Activated T-cell treated with anti-CD3 and anti-CD28 coated beads, Interleukin-2, amount 50 U/mL, for 24 hours (primary cell): Measurements from ENCODE around the gene SNTA1.

ENCODE experiments used
- DNase-seq: peaks from one replicate; pipeline ENCODE4 v3.0.0-alpha.2; 2020
- H3K27ac Mint-ChIP-seq: 2 replicates; pipeline ENCODE4 v1.8.0; 2020; ENCODE audit warnings: mild to moderate bottlenecking, mixed read lengths
- H3K27me3 Mint-ChIP-seq: 2 replicates; pipeline ENCODE4 v1.8.0; 2020; ENCODE audit warnings: mixed read lengths
- H3K36me3 Mint-ChIP-seq: 2 replicates; pipeline ENCODE4 v1.8.0; 2020; ENCODE audit warnings: low read depth, mixed read lengths
- H3K4me1 Mint-ChIP-seq: 2 replicates; pipeline ENCODE4 v1.8.0; 2020; ENCODE audit warnings: low read depth, mixed read lengths
- H3K4me3 Mint-ChIP-seq: 2 replicates; pipeline ENCODE4 v1.8.0; 2020; ENCODE audit warnings: mild to moderate bottlenecking, moderate library complexity, mixed read lengths
- H3K9me3 Mint-ChIP-seq: 2 replicates; pipeline ENCODE4 v1.8.0; 2020; ENCODE audit warnings: mixed read lengths

Gene SNTA1

DNA sequence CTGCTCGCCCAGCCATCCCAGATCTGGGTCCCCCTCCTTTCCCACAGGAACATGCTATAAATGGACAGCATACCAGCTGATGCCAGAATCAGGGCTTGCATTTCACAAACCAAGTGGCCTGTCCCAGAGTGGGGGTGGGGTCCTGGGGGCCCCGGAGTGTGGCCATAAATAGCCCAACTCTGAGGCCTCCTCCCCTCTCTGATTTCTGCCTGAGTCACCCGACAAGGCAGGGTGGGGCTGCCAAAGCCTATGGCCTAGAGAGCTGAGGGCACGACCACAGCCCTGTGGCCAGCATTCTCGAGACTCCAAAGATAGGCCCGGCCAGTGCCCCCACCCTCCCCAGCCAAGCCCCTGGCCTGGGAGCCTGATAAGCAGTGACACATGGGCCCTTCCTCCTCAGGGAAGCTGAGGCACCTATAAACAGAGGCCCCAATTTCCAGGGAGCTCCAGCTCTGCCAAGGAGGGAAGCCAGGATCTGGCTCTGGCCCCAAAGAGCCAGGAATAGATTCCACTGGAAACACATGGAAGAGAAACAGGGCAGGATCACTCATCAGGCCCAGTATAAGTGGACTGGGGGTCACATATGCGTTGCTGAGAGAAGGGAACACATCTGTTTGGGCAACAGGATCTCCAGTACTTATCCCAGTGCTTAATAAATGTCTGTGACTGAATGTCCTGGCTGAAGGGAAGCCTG is 20.3 kb downstream of the SNTA1 start:
- H3K27me3 Mint-ChIP-seq, result no peaks in the 10 kb centered on the region
- H3K4me1 Mint-ChIP-seq, result no peaks in the 10 kb centered on the region
- H3K27ac Mint-ChIP-seq, result no peak overlapping the region
- H3K9me3 Mint-ChIP-seq, result no peaks in the 10 kb centered on the region
- H3K36me3 Mint-ChIP-seq, result no peaks in the 10 kb centered on the region
- no peak for DNase-seq
- no peak overlapping the region for H3K4me3 Mint-ChIP-seq

DNA sequence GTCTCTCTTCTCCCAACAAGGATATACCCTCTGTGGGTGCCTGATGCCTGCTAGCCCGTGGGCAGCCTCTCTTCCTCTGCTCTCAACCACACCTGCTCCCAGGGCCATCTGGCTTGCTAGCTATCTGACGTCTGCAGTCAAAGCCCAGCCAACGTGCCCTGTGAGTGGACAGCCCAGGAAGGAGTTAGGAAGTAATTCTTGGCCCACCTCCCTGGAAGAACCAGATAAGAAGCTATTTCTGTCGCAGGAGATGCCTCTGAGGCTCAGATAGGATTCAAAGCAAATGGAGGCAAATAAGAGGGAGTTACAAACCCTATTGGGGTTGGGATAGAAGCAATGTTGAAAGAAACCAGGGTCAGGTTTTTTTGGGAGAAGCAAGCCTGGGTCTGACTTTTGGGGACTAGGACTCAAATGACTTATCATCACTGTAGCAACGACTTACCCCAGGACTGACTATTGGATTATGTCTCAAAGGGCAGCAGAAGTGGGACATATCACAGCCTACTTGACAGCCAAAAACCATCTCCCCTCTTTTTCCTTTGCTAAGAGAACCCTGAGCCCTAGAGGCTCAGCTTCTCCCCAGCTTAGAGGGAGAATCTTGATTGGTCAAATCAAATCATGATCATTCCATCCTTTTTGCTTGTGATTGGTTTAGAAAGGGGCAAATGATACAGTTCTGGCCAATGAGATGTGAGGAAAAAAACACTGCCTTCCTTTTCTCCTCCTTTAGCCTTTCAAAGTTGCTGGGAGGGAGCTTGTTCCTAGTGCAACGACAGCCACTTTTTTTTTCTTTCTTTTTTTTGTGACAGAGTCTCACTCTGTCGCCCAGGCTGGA is 24.2 kb downstream of the SNTA1 start:
- DNase-seq, result no peak
- Mint-ChIP-seq H3K27me3 (no peaks in the 10 kb centered on the region), H3K9me3 (no peaks in the 10 kb centered on the region), H3K4me1 (no peaks in the 10 kb centered on the region), H3K36me3 (no peaks in the 10 kb centered on the region), H3K27ac (no peak overlapping the region), H3K4me3 (no peak overlapping the region)

DNA sequence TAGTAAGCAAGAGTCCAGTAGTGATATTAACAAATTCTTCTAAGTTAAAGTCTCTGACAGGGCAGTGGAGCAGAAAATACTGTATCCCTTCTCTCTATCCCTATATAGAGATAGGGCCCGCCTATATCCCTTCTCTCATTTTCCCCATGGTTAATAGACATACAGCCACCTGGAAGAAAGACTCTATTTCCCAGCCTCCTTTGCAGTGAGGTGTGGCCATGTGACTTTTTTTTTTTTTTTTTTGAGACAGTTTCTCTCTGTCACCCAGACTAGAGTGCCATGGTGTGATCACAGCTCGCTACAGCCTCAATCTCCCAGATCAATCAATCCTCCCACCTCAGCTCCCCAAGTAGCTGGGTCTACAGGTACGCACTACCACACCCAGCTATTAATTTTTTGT is 25.5 kb downstream of the SNTA1 start:
- no peak for DNase-seq
- Mint-ChIP-seq H3K4me3 (no peak overlapping the region), H3K36me3 (no peaks in the 10 kb centered on the region), H3K27ac (no peak overlapping the region), H3K4me1 (no peaks in the 10 kb centered on the region), H3K9me3 (no peaks in the 10 kb centered on the region), H3K27me3 (no peaks in the 10 kb centered on the region)

DNA sequence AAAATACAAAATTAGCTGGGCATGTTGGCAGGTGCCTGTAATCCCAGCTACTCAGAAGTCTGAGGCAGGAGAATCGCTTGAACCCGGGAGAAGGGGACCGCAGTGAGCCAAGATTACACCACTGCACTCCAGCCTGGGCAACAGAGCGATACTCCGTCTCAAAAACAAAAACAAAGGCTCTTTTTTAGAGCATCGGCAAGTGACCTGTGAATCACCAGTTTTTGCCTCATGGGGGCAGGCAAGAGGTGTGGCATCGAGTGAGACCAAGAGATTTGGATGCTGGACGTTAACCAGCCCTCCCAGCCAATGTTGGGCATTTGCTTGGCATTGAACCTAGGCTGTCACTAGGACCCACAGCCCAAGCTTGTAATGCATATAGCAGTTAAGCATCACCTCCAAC is 27.6 kb downstream of the SNTA1 start:
- DNase-seq, result no peak
- Mint-ChIP-seq H3K9me3 (no peaks in the 10 kb centered on the region), H3K36me3 (peaks cover 13% of the 10 kb centered on the region), H3K27ac (no peak overlapping the region), H3K4me1 (no peaks in the 10 kb centered on the region), H3K27me3 (no peaks in the 10 kb centered on the region), H3K4me3 (no peak overlapping the region)

DNA sequence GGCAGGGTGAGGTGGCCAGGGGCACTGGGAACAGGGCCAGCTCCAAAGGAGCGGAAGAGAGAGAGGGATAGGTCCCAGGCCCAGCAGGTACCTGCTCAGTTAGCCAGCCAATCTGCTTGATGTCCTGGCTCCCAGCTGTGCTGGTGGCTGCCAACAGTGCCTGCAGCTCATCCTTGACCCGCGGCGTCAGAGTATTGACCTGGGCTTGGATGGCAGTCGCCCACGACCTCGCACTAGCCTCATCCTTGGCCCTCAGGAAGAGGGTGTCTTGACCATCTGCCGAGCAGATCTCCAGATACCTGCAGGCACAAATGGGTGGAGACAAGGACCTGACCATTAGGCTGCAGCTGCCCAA is 31.1 kb downstream of the SNTA1 start:
- H3K9me3 Mint-ChIP-seq, result no peaks in the 10 kb centered on the region
- no peak for DNase-seq
- H3K27me3 Mint-ChIP-seq, result no peaks in the 10 kb centered on the region
- no peak overlapping the region for H3K4me3 Mint-ChIP-seq
- H3K36me3 Mint-ChIP-seq, result peaks cover 29% of the 10 kb centered on the region
- H3K4me1 Mint-ChIP-seq, result peaks cover 2% of the 10 kb centered on the region
- H3K27ac Mint-ChIP-seq, result no peak overlapping the region

DNA sequence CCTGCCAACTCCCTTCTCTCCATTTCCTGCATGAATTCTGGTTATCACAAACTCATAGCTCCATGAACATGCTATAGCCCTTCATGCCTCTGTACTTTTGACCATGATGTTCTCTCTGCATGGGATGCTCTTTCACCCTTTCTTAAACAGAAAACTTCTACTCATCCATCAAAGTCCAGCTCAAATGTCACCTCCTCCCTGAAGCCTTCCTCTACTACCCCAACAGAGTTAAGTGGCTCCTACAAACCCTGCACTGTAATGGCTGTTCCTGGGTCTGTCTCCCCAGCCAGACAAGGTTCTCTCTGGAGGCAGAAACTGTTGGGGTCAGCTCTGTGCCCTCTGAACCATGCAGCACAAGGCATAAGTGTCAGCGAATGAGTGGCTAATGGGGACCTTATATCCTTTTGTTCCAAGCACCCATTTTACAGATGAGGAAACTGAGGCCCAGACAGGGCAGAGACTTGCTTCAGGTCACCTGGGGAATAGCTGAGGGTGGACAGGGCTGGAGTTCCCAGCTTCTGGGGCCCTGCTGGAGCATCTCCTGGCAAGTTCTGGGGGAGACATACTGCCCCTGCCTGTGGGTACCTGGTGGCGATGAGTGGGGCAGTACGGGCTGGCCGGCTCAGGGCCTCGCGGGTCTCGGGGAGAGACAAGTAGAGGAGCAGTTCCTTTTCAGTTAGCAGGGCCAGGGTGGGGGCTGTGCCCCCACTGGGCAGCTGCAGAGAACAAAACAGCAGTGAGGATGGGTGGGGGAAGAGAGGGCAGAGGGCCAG is 31.7 kb downstream of the SNTA1 start:
- Mint-ChIP-seq H3K27ac (no peak overlapping the region), H3K4me1 (peaks cover 7% of the 10 kb centered on the region), H3K9me3 (no peaks in the 10 kb centered on the region), H3K4me3 (no peak overlapping the region), H3K36me3 (peaks cover 35% of the 10 kb centered on the region), H3K27me3 (no peaks in the 10 kb centered on the region)
- no peak for DNase-seq

DNA sequence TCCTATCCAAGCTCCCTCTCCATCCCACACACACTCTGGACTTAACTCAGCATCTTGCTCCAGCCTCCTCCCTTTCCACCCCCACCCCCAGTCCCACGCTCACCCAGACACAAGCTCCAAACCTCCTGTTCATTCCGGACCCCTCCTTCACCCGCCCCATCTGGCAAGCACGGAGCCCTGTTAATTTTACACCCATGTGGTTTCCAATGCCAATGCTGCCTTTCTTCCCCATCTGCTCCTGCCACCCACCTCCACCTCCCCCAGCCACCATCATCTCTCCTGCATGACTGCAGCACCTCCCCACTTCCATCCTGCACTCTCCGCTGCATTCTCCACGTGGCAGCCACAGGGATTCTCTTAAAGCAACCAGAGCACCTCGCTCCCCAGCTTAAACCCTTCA is 32.3 kb downstream of the SNTA1 start:
- no peaks in the 10 kb centered on the region for H3K27me3 Mint-ChIP-seq
- no peak overlapping the region for H3K27ac Mint-ChIP-seq

DNA sequence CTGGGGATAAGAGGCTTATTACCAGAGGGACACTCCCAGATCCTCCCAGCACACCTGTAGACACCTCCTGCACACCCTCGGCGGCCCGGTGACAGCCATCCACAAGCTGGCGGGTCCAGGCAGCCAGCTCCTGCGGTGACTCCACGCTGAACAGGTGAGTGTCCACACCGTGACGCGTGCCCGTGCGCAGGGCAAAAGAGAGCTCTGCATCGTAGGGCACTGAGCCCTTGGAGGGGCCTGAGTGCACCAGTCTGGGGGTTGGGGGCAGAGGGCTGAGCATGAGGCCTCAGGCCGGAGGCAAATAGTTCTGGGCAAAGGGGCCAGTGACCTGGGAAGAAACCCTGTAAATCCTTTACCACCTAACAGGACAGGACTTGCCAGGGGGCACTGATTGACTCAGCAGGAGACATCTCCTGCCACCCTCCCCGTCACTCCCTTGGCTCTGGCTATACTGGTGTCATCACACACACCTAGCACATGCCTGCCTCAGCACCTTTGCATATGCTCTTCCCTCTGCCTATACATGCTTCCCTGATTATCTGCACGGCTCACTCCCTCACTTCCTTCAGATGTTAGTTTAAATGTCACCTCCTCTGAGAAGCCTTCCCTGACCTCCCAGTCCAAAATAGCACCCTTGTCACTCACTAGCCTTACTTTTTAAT is 33.4 kb downstream of the SNTA1 start:
- Mint-ChIP-seq H3K36me3 (peaks cover 40% of the 10 kb centered on the region), H3K9me3 (no peaks in the 10 kb centered on the region), H3K27ac (peak overlapping the region; percentile 12), H3K27me3 (no peaks in the 10 kb centered on the region), H3K4me1 (peaks cover 7% of the 10 kb centered on the region), H3K4me3 (no peak overlapping the region)
- no peak for DNase-seq

More for the DNA sequence above, 32.3 kb downstream of the SNTA1 start:
- no peak for DNase-seq
- Mint-ChIP-seq H3K36me3 (peaks cover 35% of the 10 kb centered on the region), H3K4me3 (no peak overlapping the region), H3K9me3 (no peaks in the 10 kb centered on the region), H3K4me1 (peaks cover 7% of the 10 kb centered on the region)

DNA sequence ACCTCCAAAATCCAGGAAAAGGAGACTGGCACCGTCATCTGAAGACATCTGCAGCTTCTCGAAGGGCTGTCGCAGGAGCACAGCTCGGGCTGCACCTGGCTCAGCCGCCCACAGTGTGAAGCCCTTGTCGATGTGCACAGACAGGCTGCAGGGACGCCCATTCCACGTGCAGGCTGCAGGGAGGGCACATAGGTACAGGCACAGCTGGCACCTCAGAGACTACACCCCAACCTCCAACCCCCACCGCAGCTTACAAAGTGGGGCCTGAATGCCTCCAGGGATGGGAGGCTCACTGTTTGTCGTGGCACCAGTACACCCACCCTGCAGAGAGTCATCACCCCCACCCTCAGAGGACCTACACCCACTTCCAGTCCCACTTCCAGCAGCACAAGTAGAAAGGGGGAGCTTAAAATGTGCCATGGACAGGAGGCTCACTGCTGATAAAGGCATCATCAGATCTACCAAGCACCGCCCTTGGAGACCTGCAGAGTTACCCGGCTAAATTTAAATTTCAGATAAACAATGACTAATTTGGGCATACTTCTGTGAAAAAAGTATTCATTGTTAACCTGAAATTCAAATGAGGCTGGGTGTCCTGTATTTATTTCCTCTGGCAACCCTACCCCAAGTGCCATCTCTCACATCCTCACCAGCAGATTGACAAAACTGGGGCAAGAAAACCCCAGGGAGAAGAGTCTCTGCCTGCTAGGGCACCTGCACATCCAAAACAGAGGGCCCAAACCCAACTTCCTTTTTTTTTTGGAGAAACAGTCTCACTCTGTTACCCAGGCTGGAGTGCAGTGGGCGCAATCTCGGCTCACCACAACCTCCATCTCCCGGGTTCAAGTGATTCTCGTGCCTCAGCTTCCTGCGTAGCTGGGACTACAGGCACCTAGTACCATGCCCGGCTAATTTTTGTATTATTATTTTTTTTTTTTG is 34.6 kb downstream of the SNTA1 start:
- H3K4me3 Mint-ChIP-seq, result no peak overlapping the region
- H3K27me3 Mint-ChIP-seq, result no peaks in the 10 kb centered on the region
- H3K9me3 Mint-ChIP-seq, result no peaks in the 10 kb centered on the region
- peaks cover 47% of the 10 kb centered on the region for H3K36me3 Mint-ChIP-seq
- no peak overlapping the region for H3K27ac Mint-ChIP-seq
- DNase-seq, result no peak
- H3K4me1 Mint-ChIP-seq, result peaks cover 9% of the 10 kb centered on the region

DNA sequence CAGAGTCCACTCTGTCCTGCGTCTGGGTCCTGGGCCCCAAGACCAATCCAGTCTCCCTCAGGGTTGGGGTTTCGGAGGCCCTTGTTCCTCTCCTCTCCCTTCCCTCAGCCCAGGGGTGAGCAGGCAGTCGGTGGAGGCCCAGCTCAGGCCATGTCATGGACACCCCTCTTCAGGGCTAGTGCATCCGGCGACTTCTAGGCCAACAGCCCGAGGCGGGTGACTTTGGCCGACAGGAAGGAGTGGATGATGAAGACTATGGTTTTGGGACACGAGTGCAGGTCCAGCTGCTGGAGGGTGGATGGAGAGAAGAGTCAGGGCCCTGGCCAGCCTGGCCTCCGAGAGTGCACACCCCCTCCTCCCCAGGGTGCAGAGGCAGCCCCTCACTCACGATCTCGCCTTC is 35.2 kb downstream of the SNTA1 start:
- Mint-ChIP-seq H3K27ac (no peak overlapping the region), H3K4me3 (no peak overlapping the region), H3K36me3 (peaks cover 47% of the 10 kb centered on the region), H3K9me3 (no peaks in the 10 kb centered on the region), H3K27me3 (no peaks in the 10 kb centered on the region), H3K4me1 (peaks cover 13% of the 10 kb centered on the region)
- DNase-seq, result no peak

DNA sequence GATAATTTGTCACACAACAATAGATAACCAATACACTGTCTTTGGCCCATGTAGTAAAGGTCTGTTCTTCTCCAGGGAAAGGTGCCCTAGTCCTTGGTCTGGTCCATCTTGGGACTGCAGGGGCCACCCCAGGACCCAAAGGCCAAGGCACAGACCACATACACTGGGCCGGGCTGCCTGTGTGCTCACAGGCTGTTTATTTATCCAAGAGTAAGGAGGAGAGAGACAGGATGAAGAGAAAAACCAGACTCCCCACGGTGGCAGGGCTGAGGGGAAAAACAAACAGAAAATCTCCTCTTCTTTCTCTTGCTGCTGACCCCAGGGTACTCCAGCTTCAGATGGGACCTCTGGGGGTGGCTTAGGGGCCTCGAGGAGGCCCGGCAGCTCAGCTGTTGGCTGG is 35.8 kb downstream of the SNTA1 start:
- DNase-seq, result no peak
- no peak overlapping the region for H3K27ac Mint-ChIP-seq
- peaks cover 14% of the 10 kb centered on the region for H3K4me1 Mint-ChIP-seq
- H3K27me3 Mint-ChIP-seq, result no peaks in the 10 kb centered on the region
- H3K4me3 Mint-ChIP-seq, result no peak overlapping the region
- peaks cover 47% of the 10 kb centered on the region for H3K36me3 Mint-ChIP-seq
- no peaks in the 10 kb centered on the region for H3K9me3 Mint-ChIP-seq

DNA sequence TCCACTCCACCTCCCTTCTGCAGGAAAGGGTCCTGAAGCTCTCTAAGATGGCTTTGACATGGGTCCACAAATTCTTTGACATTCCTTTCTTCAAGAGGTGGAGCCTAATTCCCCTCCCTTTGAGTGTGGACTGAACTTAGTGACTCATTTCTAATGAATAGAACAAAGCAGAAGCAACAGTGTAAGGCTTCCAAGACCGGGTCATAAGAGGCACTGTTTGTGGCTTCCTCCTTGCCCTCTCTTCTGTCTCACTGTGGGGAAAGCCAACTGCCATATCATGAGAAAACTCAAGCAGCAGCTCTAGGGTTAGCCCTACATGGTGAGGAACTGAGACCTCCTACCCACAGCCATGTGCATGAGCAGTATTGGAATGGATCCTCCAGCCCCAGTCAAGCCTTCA is 36.3 kb downstream of the SNTA1 start:
- Mint-ChIP-seq H3K27ac (peak overlapping the region; percentile 19), H3K4me3 (no peak overlapping the region), H3K27me3 (no peaks in the 10 kb centered on the region), H3K4me1 (peaks cover 18% of the 10 kb centered on the region), H3K36me3 (peaks cover 44% of the 10 kb centered on the region), H3K9me3 (no peaks in the 10 kb centered on the region)
- DNase-seq, result no peak

DNA sequence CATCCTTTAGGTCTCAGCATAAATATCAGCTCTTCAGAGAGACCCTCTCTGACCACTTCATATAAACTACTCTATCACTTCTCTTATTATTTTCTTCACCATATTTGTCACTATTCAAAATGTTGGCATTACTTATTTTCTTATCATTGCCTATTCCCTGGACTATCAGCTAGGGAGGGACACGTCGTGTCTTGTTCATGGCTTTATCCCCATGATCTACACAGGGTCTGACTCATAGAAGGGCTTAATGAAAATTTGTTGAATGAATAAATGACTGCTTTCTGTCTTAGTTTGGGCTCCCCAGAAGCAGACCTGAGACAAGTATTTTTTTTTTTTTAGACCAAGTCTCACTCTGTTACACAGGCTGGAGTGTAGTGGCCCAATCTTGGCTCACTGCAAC is 39.3 kb downstream of the SNTA1 start:
- no peak overlapping the region for H3K27ac Mint-ChIP-seq
- H3K36me3 Mint-ChIP-seq, result peaks cover 34% of the 10 kb centered on the region
- H3K4me3 Mint-ChIP-seq, result no peak overlapping the region
- peaks cover 33% of the 10 kb centered on the region for H3K4me1 Mint-ChIP-seq
- H3K9me3 Mint-ChIP-seq, result no peaks in the 10 kb centered on the region
- H3K27me3 Mint-ChIP-seq, result no peaks in the 10 kb centered on the region
- DNase-seq, result no peak
